MM.1S (cell line): Measurements from ENCODE around the gene WDR55.

Experiments
- CTCF ChIP-seq: fragments of 300-600 bp; sonication (generic); IDR thresholded peaks from 2 replicates; pipeline ENCODE4 v1.5.1; 2016; ENCODE audit warnings: antibody characterized with exemption, low read length, mixed read lengths
- EZH2 ChIP-seq: fragments of 300-600 bp; sonication (generic); optimal IDR thresholded peaks from 2 replicates; pipeline ENCODE3; 2017; ENCODE audit warnings: low read depth, mild to moderate bottlenecking, antibody characterized with exemption, low read length, mixed read lengths
- EZH2phosphoT487 ChIP-seq: fragments of 300-600 bp; sonication (generic); IDR thresholded peaks from 2 replicates; pipeline ENCODE4 v1.6.1; 2018; ENCODE audit warnings: antibody characterized with exemption, low read length

DNA sequence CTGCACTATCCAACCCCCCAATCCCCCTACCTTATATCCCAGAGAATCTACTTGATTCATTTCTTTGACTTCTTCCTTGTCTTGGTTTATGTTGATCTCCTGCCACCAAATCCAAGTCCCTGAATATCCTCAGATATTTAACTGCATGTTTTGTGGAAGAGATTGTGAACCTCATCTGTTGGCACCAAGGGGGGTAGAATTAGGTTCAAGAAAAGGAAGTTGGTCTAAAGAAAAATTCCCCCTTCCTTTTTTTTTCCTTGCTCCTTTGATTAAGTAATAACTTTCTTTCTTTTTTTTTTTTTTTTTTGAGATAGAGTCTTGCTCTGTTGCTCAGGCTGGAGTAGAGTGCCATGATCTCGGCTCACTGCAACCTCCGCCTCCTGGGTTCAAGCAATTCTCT, 31.2 kb upstream of the WDR55 start:
- no peak for TF ChIP-seq EZH2
- no peak for TF ChIP-seq EZH2phosphoT487
- TF ChIP-seq CTCF = no peak
